ENCODE measurements around the gene GFPT2. TPM values are rescaled to one million over a fixed set of nuclear protein-coding genes. Genes with fewer than 3 reads are reported as not detected.

GFPT2 gene
- total and polyA plus RNA-seq, 2 of the 8 experiments (the other 6 are each of a cell fraction or from before 2014, with no cell fraction given), result 83.7 to 143 TPM

DNA sequence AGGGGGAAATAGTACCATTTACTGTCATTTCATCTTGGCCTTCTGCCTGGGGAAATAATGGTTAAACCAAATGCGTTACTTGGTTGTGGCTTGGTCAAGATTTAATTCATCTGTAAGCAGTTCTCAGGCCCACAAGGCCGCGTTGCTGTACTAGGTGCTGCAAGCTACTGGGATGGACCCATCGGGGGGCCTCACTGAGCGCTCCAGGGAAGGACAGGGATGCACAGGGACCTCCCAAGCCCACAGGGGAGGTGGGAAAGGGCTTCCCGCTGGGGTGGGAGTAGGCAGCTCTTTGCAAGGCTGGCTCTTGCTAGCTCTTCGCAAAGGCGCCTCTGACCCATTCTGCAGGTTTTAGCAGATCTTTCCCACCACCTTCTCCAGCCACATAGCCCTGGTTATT lies 8.0 kb downstream of the GFPT2 start:
- H3K23me2 ChIP-seq (ENCODE audit: low read depth, low read length), result peaks cover 2% of the 10 kb centered on the region; the same call in 1 of the 2 replicates
- no peaks in the 10 kb centered on the region; a peak in 2 of 8 replicates for H3K36me3 ChIP-seq (ENCODE audit: control insufficient read depth in 2 of 4, insufficient read depth in 4 of 4, low read length in 3 of 4)
- TF ChIP-seq TBP (IDR thresholded peaks at IDR 0.05; ENCODE audit: low read depth, low read length) (no peak), KDM4A (IDR thresholded peaks at IDR 0.05; ENCODE audit: low read depth, low read length, severe bottlenecking) (no peak), EGR1 (IDR thresholded peaks at IDR 0.05; ENCODE audit: borderline replicate concordance, low read depth, low read length) (no peak), SAP30 (IDR thresholded peaks at IDR 0.05; ENCODE audit: insufficient read depth, insufficient replicate concordance, low read length) (no peak), GABPA (IDR thresholded peaks at IDR 0.05; ENCODE audit: borderline replicate concordance, insufficient read depth, low read length) (no peak), RNF2 (IDR thresholded peaks at IDR 0.05; ENCODE audit: borderline replicate concordance, low read depth, low read length, missing control alignments, poor library complexity, severe bottlenecking) (no peak), SUZ12 (IDR thresholded peaks at IDR 0.05; ENCODE audit: low read length) (no peak), FOSL1 (IDR thresholded peaks at IDR 0.05; ENCODE audit: insufficient read depth, low read depth, low read length) (no peak), BCL11A (IDR thresholded peaks at IDR 0.05; ENCODE audit: low read depth in 2 of 2, low read length in 2 of 2) (no peak), KDM5A (IDR thresholded peaks at IDR 0.05; ENCODE audit: low read length) (no peak)
- peak overlapping the region; percentile 55; the same call in 1 of the 2 replicates for H2BK15ac ChIP-seq (ENCODE audit: low read length)
- H3K18ac ChIP-seq (ENCODE audit: extremely low read depth, low read length), result peak overlapping the region; percentile 96
- H3K4me3 ChIP-seq (ENCODE audit: extremely low read depth in 1 of 4, insufficient read depth in 2 of 4, low read depth in 3 of 4, low read length in 4 of 4), result no peak overlapping the region
- peak overlapping the region; percentile 13; the same call in 1 of the 2 replicates for H2BK12ac ChIP-seq (ENCODE audit: low read depth, low read length)
- H4K91ac ChIP-seq (replicated peaks; ENCODE audit: insufficient read length, low read length), result peak overlapping the region; percentile 93
- no peaks in the 10 kb centered on the region for H3K9me3 ChIP-seq (ENCODE audit: insufficient read depth in 2 of 2, low read depth in 1 of 2, low read length in 1 of 2)
- POLR2A ChIA-PET (ENCODE audit: partially characterized antibody), result interaction anchor here (0.7 to 10.4 kb wide), 4 partner anchors 9 to 31 kb away, joined by 3 to 146 read pairs (median 3); no protein-coding TSS in a partner anchor
- no peak overlapping the region for H2AFZ ChIP-seq (ENCODE audit: low read length)
- peak overlapping the region; percentile 28; the same call in 1 of the 2 replicates for H2BK20ac ChIP-seq (ENCODE audit: low read length)
- H3K27ac ChIP-seq (ENCODE audit: low read depth, low read length), result no peak overlapping the region
- no peak overlapping the region for H3K23ac ChIP-seq (ENCODE audit: insufficient read length)
- 77% methylated on average over 8 of the region's 8 CpGs; no CpG with 5 or more reads in 1 of the 2 experiments for WGBS, 2 experiments (ENCODE audit: extremely low coverage in 1 of 2, insufficient coverage in 1 of 2, insufficient read length in 1 of 2, insufficient replicate concordance in 2 of 2, low coverage in 1 of 2, low lambda C conversion rate in 2 of 2, missing lambda C conversion rate in 1 of 2)
- CTCF ChIA-PET (ENCODE audit: partially characterized antibody), result interaction anchor here (0.8 to 4.7 kb wide), 7 partner anchors 14 to 142 kb away, joined by 3 to 30 read pairs (median 4); no protein-coding TSS in a partner anchor
- H3K4me2 ChIP-seq (ENCODE audit: insufficient read depth in 1 of 2, low read depth in 2 of 2, low read length in 2 of 2), result no peak overlapping the region
- H3K14ac ChIP-seq (ENCODE audit: insufficient read length), result no peak overlapping the region
- H3K4ac ChIP-seq (replicated peaks; ENCODE audit: insufficient read length, low read depth, low read length), result no peak overlapping the region
- peak overlapping the region; percentile 59 for H4K5ac ChIP-seq (ENCODE audit: insufficient read length, low read depth, low read length)
- no peak overlapping the region for H3K56ac ChIP-seq (replicated peaks; ENCODE audit: insufficient read length, low read depth, low read length)
- H2BK5ac ChIP-seq (ENCODE audit: low read depth, low read length), result peak overlapping the region; percentile 99; the same call in 1 of the 2 replicates
- FAIRE-seq, result no peak
- H3K4me1 ChIP-seq (replicated peaks in 1 of 4; ENCODE audit: control insufficient read depth in 3 of 4, insufficient read depth in 4 of 4, low read length in 3 of 4), result peaks cover 36 to 66% (median 48%) of the 10 kb centered on the region in 4 experiments
- H3K9ac ChIP-seq (replicated peaks in 1 of 4; ENCODE audit: extremely low read depth in 1 of 4, low read depth in 3 of 4, low read length in 3 of 4), result no peak overlapping the region
- H3K27me3 ChIP-seq (replicated peaks in 1 of 4; ENCODE audit: control insufficient read depth in 3 of 4, extremely low read depth in 1 of 4, insufficient read depth in 3 of 4, low read length in 3 of 4), result no peaks in the 10 kb centered on the region
- H3K79me2 ChIP-seq (ENCODE audit: control insufficient read depth in 1 of 2, insufficient read depth in 2 of 2, low read length in 2 of 2), result peaks cover 3 to 73% of the 10 kb centered on the region in 2 experiments; a peak in 3 of 4 replicates
- peaks cover 6 to 10% of the 10 kb centered on the region in 2 experiments for H4K20me1 ChIP-seq (replicated peaks in 1 of 2; ENCODE audit: control insufficient read depth in 1 of 2, insufficient read depth in 2 of 2, low read length in 2 of 2)
- H2BK120ac ChIP-seq (replicated peaks; ENCODE audit: low read depth, low read length), result peak overlapping the region; percentile 12
- peaks cover 25% of the 10 kb centered on the region for H3K79me1 ChIP-seq (ENCODE audit: low read depth, low read length)
- 0 out of 2 replicates have a peak overlapping the region, but pooled peaks have one; percentile 76 for H2AK5ac ChIP-seq (ENCODE audit: low read depth, low read length)
- 0 out of 2 replicates have a peak overlapping the region, but pooled peaks have one; percentile 58 for H4K8ac ChIP-seq (ENCODE audit: extremely low read depth, insufficient read depth, low read length)
- no peak for DNase-seq (ENCODE audit: low read depth in 1 of 2, low spot score in 2 of 2)

All from H1 (cell line).